PC-9 (cell line): ENCODE results near the gene RGMB. TPM values are rescaled to one million over a fixed set of nuclear protein-coding genes. Genes with fewer than 3 reads are reported as not detected.

ENCODE experiments used
- BruUV-seq: library from RNA; stranded (reverse); fragments of 400-500 nt; replicated peaks from 2 replicates; lab custom pipeline; 2021; lab: Mats Ljungman, UMichigan
- CTCF ChIA-PET: fragments of 300-600 bp; sonication (Branson Sonifier 250); formaldehyde crosslinking; loops from one replicate; lab custom pipeline; 2022; ENCODE audit warnings: antibody characterized with exemption; lab: Charles Lee
- POLR2A ChIA-PET: fragments of 300-600 bp; sonication (Branson Sonifier 250); formaldehyde crosslinking; loops from one replicate; lab custom pipeline; 2022; ENCODE audit warnings: antibody characterized with exemption; ENCODE audit not compliant: unreplicated experiment; lab: Charles Lee
- DNase-seq, 2 experiments: peaks; one replicate each; pipeline versions ENCODE4 v3.0.0 to v3.0.0-alpha.2; 2015 to 2022; ENCODE audit warnings: mixed read lengths in 1 of 2
- H2AFZ ChIP-seq: fragments of 200-600 bp; sonication (generic); 2 replicates; pipeline ENCODE4 v1.8.1; 2017; ENCODE audit warnings: antibody characterized with exemption
- H3F3A ChIP-seq: fragments of 200-600 bp; sonication (generic); 2 replicates; pipeline ENCODE4 v1.8.1; 2017; ENCODE audit warnings: antibody characterized with exemption, mild to moderate bottlenecking, low read depth; ENCODE audit not compliant: insufficient read depth
- H3K27ac ChIP-seq: fragments of 200-600 bp; sonication (generic); 2 replicates; pipeline ENCODE4 v1.6.1; 2016; ENCODE audit warnings: mixed run types
- H3K27me3 ChIP-seq: fragments of 200-600 bp; sonication (generic); 2 replicates; pipeline ENCODE4 v1.6.1; 2016; ENCODE audit warnings: low read depth, mixed run types; ENCODE audit not compliant: insufficient read depth
- H3K36me3 ChIP-seq: fragments of 200-600 bp; sonication (generic); 2 replicates; pipeline ENCODE4 v1.6.1; 2016; ENCODE audit warnings: low read depth, mixed run types
- H3K4me1 ChIP-seq: fragments of 200-600 bp; sonication (generic); replicated peaks from 2 replicates; pipeline ENCODE4 v1.6.1; 2016; ENCODE audit warnings: mixed run types; ENCODE audit not compliant: insufficient read depth
- H3K4me2 ChIP-seq: fragments of 200-600 bp; sonication (generic); 2 replicates; pipeline ENCODE4 v1.6.1; 2017; ENCODE audit warnings: mixed run types
- H3K4me3 ChIP-seq: fragments of 200-600 bp; sonication (generic); 2 replicates; pipeline ENCODE4 v1.6.1; 2016; ENCODE audit warnings: mixed run types
- H3K79me2 ChIP-seq: fragments of 200-600 bp; sonication (generic); 2 replicates; pipeline ENCODE4 v1.6.1; 2017; ENCODE audit warnings: low read depth, mixed run types
- H3K9me2 ChIP-seq: fragments of 200-600 bp; sonication (generic); 2 replicates; pipeline ENCODE4 v1.8.1; 2017; ENCODE audit warnings: mild to moderate bottlenecking; ENCODE audit not compliant: insufficient read depth
- H3K9me3 ChIP-seq: fragments of 200-600 bp; sonication (generic); 2 replicates; pipeline ENCODE4 v1.8.1; 2016; ENCODE audit warnings: low read depth; ENCODE audit not compliant: insufficient read depth
- H4K20me1 ChIP-seq: fragments of 200-600 bp; sonication (generic); 2 replicates; pipeline ENCODE4 v1.8.1; 2017; ENCODE audit not compliant: insufficient read depth
- CTCF ChIP-seq: fragments of 200-600 bp; sonication (generic); conservative IDR thresholded peaks from 2 replicates; pipeline ENCODE4 v1.6.1; 2017; ENCODE audit warnings: mixed run types, antibody characterized with exemption, mild to moderate bottlenecking, moderate library complexity
- EZH2 ChIP-seq: fragments of 200-600 bp; sonication (generic); IDR thresholded peaks from 2 replicates; pipeline ENCODE4 v1.8.0; 2017; ENCODE audit warnings: antibody characterized with exemption, low read depth
- intact Hi-C: fragments of 100-400 bp; cut with micrococcal nuclease; formaldehyde crosslinking; loops from one replicate; pipeline ENCODE4 v1.10.0; 2022; ENCODE audit not compliant: unreplicated experiment
- total RNA-seq: library from RNA; stranded (reverse); gene quantifications from 2 replicates; pipeline ENCODE4 v1.2.3, GENCODE V29; 2021

RGMB gene
- total RNA-seq, 1 experiment from 2014 or later: 14.6 TPM

GRCh38 chr5:98794001-98794400, 20.5 kb downstream of the RGMB start:
- BruUV-seq: no TSS peak
- H3K79me2 ChIP-seq: no peaks in the 10 kb centered on the region; the same call in 1 of the 2 replicates
- H3K4me2 ChIP-seq: no peak overlapping the region
- H3F3A ChIP-seq: peaks cover 9% of the 10 kb centered on the region; the same call in 1 of the 2 replicates
- H3K9me2 ChIP-seq: no peaks in the 10 kb centered on the region
- ChIA-PET CTCF (no interaction called here), POLR2A (no interaction called here)
- H3K9me3 ChIP-seq: no peaks in the 10 kb centered on the region
- H3K4me1 ChIP-seq: 0 out of 2 replicates have a peak, but pooled peaks cover 3% of the 10 kb centered on the region
- TF ChIP-seq EZH2 (no peak), CTCF (no peak)
- no peak overlapping the region for H2AFZ ChIP-seq
- no peak overlapping the region for H3K27ac ChIP-seq
- no peak overlapping the region for H3K4me3 ChIP-seq
- H4K20me1 ChIP-seq: no peaks in the 10 kb centered on the region
- no peaks in the 10 kb centered on the region for H3K27me3 ChIP-seq
- DNase-seq: no peak
- H3K36me3 ChIP-seq: no peaks in the 10 kb centered on the region
- intact Hi-C loops: no loop called here

- Histone ChIP-seq H3K27ac (no peak overlapping the region), H2AFZ (no peak overlapping the region), H3K4me2 (no peak overlapping the region), H4K20me1 (no peaks in the 10 kb centered on the region), H3F3A (peaks cover 9% of the 10 kb centered on the region; the same call in 1 of the 2 replicates), H3K27me3 (no peaks in the 10 kb centered on the region), H3K79me2 (no peaks in the 10 kb centered on the region; the same call in 1 of the 2 replicates), H3K4me1 (0 out of 2 replicates have a peak, but pooled peaks cover 3% of the 10 kb centered on the region), H3K9me2 (no peaks in the 10 kb centered on the region), H3K9me3 (no peaks in the 10 kb centered on the region), H3K4me3 (no peak overlapping the region), H3K36me3 (no peaks in the 10 kb centered on the region)
- no TSS peak for BruUV-seq
- no peak for DNase-seq
- intact Hi-C loops: no loop called here
- CTCF ChIA-PET: no interaction called here
- POLR2A ChIA-PET: no interaction called here
- TF ChIP-seq EZH2: no peak
- TF ChIP-seq CTCF: no peak
These were observed 21.1 kb downstream of the RGMB start for GRCh38 chr5:98794414-98795080.

- intact Hi-C loops: no loop called here
- Histone ChIP-seq H2AFZ (no peak overlapping the region), H4K20me1 (no peaks in the 10 kb centered on the region), H3K36me3 (no peaks in the 10 kb centered on the region), H3K79me2 (no peaks in the 10 kb centered on the region; the same call in 1 of the 2 replicates), H3K4me3 (no peak overlapping the region), H3F3A (peaks cover 9% of the 10 kb centered on the region; the same call in 1 of the 2 replicates), H3K27ac (no peak overlapping the region), H3K4me2 (no peak overlapping the region), H3K27me3 (no peaks in the 10 kb centered on the region), H3K9me2 (no peaks in the 10 kb centered on the region), H3K4me1 (0 out of 2 replicates have a peak, but pooled peaks cover 3% of the 10 kb centered on the region), H3K9me3 (no peaks in the 10 kb centered on the region)
- DNase-seq: no peak
- no peak for TF ChIP-seq CTCF
- no peak for TF ChIP-seq EZH2
- BruUV-seq: no TSS peak
- POLR2A ChIA-PET: no interaction called here
- CTCF ChIA-PET: no interaction called here
These were observed 21.8 kb downstream of the RGMB start for GRCh38 chr5:98795243-98795642.
